Measurements from ENCODE around the gene ADIPOR2.
A peak's percentile ranks its signal among the peaks of the same experiment; 100 is the strongest.
"Not testable (repeated sequence)": the region's sequence is repeated elsewhere in the genome, so short reads cannot be mapped to it uniquely, and the experiment has no call there.

ADIPOR2 gene

DNA sequence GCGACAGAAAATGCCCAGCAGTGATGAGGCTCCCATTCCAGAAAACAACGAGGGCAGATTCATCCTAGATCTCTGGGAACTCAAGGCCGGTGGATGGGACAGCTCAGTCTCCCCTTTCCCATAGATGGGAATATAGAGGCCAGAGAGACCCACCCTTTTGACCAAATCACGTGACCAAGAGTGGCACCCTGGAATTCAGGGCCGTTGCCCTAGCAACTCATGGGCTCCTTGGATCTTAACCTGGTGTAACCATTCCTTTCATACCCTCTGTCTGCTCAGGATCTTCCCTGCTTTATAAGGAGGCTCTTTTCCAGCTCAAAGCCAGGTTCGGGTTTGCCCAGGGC is 121.0 kb downstream of the ADIPOR2 start:
- no peak for DNase-seq (ENCODE audit: insufficient read length, low spot score)
- FAIRE-seq = no peak
- TF ChIP-seq POLR2A (IDR thresholded peaks at IDR 0.05; ENCODE audit: low read depth, low read length) = no peak

DNA sequence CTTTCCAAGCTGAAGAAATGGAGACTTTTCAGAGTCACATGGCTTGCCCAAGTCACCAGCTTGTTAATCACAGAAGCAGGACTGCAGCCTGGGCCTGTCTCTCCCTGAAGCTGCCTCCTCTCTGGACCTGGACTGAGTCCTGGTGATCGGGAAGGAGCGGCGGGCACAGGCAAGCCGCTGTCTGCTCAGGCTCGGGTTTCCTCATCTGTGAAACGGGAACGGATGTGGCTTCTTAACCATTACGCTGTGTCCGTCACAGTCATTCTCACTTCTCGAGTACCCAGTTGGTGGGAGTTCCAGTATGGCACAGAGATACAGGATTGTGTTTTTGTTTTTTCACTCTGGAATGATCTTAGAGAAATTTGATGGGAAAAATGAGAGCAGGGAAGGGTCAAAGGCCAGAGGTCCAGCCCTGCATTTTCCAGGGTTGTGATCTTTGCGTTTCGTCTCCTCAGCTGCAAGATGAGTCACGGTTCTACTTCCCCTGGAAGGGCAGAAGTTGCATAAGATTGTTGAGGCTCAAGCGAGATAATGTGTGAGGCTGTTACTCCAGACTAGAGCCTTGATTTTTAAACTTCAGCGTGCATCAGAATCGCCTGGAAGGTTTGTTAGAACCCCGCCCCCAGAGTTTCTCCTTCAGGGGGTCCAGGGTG is 121.9 kb downstream of the ADIPOR2 start:
- DNase-seq (ENCODE audit: insufficient read length, low spot score) (peak; percentile 50), FAIRE-seq (no peak)
- no peak for TF ChIP-seq POLR2A (IDR thresholded peaks at IDR 0.05; ENCODE audit: low read depth, low read length)

DNA sequence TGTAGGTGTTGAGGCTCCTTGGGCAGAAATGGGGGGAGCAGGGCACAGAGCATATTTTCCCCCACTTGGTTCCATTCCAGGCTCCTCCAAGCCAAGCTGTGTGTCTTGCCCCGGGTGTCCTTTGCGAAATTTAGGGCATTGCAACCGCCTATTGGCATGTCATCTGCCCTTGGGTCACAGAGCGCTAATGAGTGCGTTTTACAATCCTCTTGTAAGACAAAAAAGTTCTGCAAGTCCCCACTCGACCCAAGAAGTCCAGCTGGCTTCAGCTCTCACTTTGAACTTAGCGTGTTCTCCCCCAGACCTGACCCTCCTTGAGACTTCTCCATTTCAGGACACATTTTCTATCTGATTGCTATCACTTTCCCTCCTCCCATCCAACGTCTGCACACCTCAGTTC is 123.4 kb downstream of the ADIPOR2 start:
- FAIRE-seq (no peak), DNase-seq (ENCODE audit: insufficient read length, low spot score) (no peak)
- TF ChIP-seq POLR2A (IDR thresholded peaks at IDR 0.05; ENCODE audit: low read depth, low read length) = no peak

DNA sequence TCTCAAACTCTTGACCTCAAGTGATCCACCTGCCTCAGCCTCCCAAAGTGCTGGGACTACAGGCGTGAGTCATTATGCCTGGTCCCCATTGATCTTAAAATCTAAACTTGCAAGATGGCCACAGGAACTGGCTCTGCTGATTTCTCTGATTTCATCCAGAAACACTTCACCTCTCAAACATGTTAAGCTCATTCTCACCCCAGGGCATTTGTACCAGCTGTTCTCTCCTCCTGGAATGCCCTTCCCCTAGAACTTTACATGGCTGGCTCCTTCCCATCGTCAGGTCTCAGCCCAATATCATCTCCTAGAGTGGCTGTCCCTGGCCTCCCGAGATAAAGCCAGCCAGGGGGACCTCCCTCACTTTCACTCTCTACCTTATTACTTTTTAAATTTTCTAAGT is 124.2 kb downstream of the ADIPOR2 start:
- no peak for TF ChIP-seq POLR2A (IDR thresholded peaks at IDR 0.05; ENCODE audit: low read depth, low read length)
- FAIRE-seq = no peak
- no peak for DNase-seq (ENCODE audit: insufficient read length, low spot score)

DNA sequence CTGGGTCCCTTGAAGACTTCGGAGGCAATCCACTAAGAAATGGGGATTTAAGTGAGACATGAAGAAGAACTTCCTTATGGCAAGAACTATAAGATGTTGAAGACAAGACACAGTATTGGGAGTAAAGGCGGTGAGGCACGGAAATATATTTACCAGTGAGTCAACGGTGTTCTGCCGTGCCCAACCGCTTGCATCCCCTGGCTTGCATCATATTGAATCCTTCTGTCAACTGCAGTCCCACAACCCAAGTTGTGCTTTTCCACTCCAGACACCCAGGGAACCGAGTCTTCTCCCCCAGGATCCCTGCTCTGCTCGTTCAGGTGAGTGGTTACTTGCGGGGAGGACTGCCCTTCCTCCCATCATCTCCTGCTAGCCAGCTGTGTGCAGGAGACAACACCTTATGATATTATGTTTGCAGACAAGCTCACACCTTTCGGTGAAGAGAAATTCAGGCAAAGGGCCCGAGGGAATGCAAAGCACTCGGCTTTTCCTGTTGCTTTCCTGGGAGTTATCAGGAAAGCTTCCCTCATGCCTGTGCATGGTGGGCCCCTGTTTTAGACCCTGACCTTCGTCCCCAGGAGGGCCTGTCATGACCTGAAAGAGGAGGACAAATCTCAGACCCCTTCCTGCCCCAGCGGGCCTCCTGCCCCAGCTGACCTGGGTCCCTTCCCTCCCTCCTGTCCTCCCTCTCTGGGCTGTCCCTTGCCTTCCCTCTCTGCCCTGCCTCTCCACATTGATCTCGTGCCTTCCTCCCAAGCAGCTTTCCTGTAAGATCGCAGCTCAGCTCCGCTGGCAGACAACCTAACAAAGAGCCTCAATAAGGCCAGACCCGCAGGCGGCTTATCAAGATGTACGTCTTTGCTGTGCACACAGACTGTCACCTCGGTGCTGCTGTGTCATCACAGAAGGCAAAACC is 125.2 kb downstream of the ADIPOR2 start:
- no peak for TF ChIP-seq POLR2A (IDR thresholded peaks at IDR 0.05; ENCODE audit: low read depth, low read length)
- DNase-seq (ENCODE audit: insufficient read length, low spot score) (no peak), FAIRE-seq (no peak)

DNA sequence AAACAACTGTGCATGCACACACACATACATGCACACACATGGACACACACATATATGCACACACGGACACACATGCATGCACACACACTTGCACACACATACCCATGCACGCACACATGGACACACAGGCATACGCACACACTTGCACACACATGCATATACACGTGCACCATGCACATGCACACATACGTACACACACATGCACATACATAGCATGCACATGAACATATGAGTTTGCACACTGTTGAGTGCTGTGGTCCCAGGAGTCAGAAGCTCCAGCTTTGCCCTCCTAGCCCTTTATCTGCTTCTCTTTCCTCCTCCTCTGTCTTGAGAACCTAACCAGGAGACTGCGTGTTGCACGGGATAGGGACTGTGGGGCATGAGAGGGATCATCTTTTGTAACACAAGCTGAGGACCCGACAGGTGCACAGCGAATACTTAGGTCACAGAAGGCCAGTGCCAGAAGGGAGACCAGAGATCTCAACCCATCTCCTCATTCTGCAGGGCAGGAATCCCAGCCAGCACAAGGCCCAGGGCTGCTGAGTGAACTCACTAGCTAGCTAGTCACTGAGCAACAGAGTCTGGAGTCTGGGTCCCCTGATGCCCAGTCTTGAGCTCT is 126.0 kb downstream of the ADIPOR2 start:
- FAIRE-seq (no peak), DNase-seq (ENCODE audit: insufficient read length, low spot score) (no peak)
- TF ChIP-seq POLR2A (IDR thresholded peaks at IDR 0.05; ENCODE audit: low read depth, low read length) = no peak

DNA sequence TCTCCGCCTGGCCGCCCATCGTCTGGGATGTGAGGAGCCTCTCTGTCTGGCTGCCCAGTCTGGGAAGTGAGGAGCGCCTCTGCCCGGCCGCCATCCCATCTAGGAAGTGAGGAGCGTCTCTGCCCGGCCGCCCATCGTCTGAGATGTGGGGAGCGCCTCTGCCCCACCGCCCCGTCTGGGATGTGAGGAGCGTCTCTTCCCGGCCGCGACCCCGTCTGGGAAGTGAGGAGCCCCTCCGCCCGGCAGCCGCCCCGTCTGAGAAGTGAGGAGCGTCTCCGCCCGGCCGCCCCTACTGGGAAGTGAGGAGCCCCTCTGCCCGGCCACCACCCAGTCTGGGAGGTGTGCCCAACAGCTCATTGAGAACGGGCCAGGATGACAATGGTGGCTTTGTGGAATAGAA is 127.1 kb downstream of the ADIPOR2 start:
- not testable (repeated sequence) for FAIRE-seq; DNase-seq (ENCODE audit: insufficient read length, low spot score)

DNA sequence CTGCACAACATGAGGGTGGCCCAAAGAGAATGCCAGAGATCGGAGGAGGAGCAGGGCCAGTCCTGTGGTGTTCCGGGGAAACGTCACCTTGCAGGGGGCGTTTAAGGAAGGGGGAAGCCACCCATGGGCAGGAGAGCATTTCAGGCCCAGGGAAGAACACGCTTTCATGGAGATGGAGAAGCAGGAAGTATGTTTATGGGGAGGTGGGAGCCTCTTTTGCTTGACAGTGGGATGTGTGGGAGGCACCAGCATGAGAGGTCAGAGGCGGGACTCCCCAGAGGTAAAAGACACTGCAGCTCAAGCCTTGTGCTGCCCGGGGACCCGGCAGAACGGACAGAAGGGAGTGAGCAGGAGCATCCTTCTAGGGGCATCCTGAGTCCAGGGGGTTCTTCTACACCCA is 128.2 kb downstream of the ADIPOR2 start:
- TF ChIP-seq POLR2A (IDR thresholded peaks at IDR 0.05; ENCODE audit: low read depth, low read length) = no peak
- DNase-seq (ENCODE audit: insufficient read length, low spot score) (no peak), FAIRE-seq (no peak)

DNA sequence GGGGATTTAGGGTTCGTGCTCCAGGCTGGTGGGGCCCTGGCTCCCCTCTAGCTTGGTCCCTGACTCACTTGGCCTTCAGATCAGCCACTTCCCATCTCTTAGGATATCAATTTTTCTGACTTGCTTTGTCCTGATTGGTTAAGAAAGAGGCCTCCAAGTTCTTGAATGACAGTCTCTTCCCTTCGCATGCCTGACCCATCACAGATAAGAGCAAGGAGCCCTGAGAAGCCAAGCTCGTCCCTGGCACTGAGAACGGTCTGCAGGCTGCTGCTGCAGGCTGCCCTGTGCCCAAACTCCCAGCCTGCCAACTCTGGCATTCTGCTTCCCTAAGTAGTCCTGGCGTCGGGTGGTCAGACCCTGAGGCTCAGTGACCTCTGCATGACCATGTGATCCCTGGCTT is 128.7 kb downstream of the ADIPOR2 start:
- FAIRE-seq (no peak), DNase-seq (ENCODE audit: insufficient read length, low spot score) (no peak)
- TF ChIP-seq POLR2A (IDR thresholded peaks at IDR 0.05; ENCODE audit: low read depth, low read length) = no peak

DNA sequence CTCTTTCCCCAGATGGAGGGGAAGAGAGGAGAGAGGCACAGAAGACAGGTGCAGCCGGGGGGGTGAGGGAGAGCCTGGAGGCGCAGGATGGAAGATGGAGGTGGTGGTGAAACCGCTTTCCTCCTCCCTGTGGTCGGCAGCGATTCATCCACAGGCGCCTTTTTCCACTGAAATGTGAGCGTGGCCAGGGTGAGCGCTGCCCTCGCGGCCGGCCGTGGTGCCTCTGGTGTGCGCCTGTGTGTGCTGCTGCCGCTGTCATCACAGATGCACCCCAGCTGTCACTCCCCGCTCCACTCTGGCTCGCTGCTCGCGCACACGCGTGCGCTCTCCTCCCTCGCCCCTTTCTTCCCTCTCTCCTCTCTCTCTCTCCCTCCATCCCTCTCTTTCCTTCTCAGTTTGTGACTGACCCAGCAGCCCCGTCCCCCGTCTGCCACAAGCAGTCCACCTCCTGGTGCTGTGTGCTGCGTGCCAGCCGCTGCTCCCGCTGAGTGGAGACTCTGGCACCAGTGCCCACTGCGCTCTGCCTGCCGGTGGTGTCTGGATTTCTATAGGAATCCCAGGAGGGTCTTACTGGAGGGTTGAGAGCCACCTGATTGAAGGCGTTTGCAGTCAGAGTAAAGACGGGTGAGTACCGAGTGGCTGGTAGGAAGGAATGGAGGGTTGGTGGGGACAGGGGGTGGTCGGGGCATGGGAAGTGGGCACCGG is 129.5 kb downstream of the ADIPOR2 start, which contains the start of gene LRTM2:
Gene LRTM2 (plus strand): TSS at position 375 of the 705 bp plus-strand sequence. CDS start 7,584 bp downstream, outside the sequence.
- no peak for FAIRE-seq
- DNase-seq (ENCODE audit: insufficient read length, low spot score) = no peak

DNA sequence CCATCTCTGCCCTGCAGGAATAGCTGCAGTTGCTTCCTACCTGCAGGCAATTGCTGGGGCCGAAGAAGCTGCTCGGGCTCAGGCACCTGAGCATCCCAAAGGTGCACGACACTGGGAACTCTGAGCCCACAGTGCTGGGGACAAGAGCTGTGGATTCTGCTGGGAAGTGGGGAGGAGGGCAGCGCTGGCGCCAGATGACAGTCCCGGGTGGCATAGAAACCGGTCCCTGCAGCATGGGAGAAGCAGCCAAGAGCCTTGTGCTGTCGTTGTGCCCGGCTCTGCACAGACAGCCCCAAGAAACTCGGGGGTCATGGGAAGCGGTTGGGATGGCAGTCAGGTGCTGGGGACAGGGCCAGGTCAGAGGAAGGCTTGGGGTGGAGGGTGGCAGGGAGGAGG is 130.0 kb downstream of the ADIPOR2 start:
- DNase-seq (ENCODE audit: insufficient read length, low spot score) = no peak
- TF ChIP-seq POLR2A (IDR thresholded peaks at IDR 0.05; ENCODE audit: low read depth, low read length) = no peak
- FAIRE-seq = no peak

More for the DNA sequence above, 129.5 kb downstream of the ADIPOR2 start, which contains the start of gene LRTM2:
- no peak for TF ChIP-seq POLR2A (IDR thresholded peaks at IDR 0.05; ENCODE audit: low read depth, low read length)

DNA sequence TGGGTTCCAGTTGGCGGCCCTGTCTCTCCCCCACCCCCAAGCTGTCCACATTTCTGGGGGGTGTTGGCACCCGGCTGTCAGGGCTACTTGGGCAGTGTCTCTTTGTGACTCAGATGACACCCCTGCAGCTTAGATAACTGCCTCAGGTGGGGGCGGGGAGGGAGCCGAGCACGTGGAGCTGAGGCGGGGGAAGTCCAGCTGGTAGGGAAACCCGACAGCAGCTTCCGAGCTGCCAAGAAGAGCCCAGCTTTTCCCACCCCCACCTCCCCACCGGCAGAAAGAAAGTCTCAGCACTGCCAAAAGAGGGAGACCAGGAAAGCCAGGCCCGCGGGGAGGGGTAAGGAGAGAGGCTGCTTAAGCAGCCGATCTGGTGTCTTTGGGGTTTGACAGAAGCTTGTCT is 130.9 kb downstream of the ADIPOR2 start:
- FAIRE-seq (no peak), DNase-seq (ENCODE audit: insufficient read length, low spot score) (no peak)
- no peak for TF ChIP-seq POLR2A (IDR thresholded peaks at IDR 0.05; ENCODE audit: low read depth, low read length)

DNA sequence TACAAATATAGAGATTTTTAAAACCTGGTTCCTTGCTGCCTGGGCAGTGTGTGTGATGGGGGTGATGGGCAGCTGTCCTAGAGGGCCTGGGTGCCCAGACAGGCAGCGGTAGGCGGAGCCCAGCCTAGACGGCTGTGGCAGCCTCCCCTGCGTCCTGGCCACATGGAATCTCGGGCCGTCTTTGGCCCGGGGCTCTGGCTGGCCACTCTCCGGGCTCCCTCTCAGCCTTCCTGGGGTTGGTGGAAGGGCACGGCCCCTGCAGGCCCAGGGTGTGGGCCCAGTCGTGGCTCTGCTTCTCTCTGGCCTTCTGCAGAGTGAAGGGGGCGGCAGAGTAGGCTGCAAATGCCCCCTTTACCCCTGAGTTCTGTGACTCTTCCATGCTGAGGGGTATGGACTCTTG is 131.8 kb downstream of the ADIPOR2 start:
- FAIRE-seq (no peak), DNase-seq (ENCODE audit: insufficient read length, low spot score) (no peak)
- TF ChIP-seq POLR2A (IDR thresholded peaks at IDR 0.05; ENCODE audit: low read depth, low read length) = no peak

DNA sequence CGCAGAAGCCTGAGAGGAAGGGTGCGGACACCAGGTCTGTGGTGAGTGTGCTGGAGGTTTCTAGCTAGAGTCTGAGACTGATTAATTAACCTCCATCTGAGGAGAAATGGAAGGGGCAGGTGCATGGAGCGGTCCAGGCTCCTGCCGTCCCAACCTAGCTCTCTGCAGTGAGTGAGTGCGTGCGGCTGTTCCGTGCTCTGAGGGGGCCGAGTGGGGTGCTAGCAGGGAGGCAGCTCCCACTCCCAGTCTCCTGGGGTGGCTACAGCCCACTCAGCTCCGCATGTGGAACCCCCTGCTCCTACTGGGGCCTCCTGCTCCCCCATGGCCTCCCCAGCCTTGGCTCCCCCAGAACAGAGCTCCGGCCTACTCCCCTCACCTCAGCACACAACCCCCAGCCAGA is 132.4 kb downstream of the ADIPOR2 start:
- FAIRE-seq (no peak), DNase-seq (ENCODE audit: insufficient read length, low spot score) (no peak)

More for the DNA sequence above, 132.4 kb downstream of the ADIPOR2 start:
- no peak for TF ChIP-seq POLR2A (IDR thresholded peaks at IDR 0.05; ENCODE audit: low read depth, low read length)
